NCI-H1092 (cell line): ENCODE data around the gene NUMB.

ENCODE experiments used
- DNase-seq: peaks from one replicate; lab custom pipeline; 2025; lab: John Stamatoyannopoulos, UW

The NUMB gene

DNA sequence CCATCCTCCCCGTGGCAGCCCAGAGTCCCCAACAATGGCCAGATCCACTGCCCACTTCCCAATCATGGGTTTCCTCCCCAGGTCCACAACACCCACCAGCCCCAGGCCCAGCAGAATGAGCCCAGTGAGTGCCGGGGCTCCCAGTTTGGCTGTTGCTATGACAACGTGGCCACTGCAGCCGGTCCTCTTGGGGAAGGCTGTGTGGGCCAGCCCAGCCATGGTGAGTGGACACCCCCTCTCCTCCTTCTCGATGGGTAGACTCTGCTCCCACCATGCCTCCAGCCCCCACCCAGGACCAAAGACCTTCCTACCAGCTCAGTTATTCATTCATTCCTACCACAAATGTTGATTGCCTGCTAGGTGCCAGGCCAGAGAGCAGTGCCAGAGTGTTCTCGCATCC, 197.3 kb downstream of the NUMB start:
- no peak for DNase-seq

DNA sequence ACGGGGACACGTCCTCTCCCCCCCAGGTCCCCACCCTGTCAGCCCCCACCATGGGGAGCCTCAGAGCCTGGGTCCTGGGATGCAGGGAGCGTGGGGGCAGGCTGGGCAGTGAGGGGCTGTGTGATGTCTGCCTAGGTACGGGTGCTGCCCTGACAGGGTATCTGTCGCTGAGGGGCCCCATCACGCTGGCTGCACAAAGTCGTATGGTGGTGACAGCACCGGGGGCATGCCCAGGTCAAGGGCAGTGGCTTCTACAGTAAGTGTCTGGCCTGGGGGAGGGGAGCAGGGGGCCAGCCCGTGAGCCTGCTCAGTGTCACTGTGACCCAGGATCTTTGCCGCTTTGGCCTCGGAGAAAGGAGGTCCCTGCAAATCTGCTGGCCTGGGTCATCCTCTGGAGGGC, 197.8 kb downstream of the NUMB start:
- DNase-seq, result no peak

DNA sequence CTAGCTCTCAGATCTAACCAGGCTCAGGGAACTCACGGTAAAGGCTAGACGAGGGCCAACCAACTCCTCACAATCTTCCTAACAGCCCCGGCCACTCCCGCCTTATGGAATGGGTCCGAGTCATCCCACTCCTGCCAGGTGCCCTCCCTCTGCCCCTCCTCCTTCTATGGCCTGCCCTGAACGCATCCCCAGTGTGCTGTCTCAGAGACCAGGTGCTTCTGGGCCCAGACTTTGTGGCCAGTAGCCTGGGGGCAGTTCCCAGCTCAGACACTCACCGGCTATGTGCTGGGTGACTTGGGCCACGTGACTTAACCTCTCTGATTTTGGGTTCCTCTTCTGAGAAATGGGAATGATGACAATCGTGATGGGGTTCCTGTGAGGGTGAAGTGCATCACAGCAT, 198.5 kb downstream of the NUMB start:
- no peak for DNase-seq

DNA sequence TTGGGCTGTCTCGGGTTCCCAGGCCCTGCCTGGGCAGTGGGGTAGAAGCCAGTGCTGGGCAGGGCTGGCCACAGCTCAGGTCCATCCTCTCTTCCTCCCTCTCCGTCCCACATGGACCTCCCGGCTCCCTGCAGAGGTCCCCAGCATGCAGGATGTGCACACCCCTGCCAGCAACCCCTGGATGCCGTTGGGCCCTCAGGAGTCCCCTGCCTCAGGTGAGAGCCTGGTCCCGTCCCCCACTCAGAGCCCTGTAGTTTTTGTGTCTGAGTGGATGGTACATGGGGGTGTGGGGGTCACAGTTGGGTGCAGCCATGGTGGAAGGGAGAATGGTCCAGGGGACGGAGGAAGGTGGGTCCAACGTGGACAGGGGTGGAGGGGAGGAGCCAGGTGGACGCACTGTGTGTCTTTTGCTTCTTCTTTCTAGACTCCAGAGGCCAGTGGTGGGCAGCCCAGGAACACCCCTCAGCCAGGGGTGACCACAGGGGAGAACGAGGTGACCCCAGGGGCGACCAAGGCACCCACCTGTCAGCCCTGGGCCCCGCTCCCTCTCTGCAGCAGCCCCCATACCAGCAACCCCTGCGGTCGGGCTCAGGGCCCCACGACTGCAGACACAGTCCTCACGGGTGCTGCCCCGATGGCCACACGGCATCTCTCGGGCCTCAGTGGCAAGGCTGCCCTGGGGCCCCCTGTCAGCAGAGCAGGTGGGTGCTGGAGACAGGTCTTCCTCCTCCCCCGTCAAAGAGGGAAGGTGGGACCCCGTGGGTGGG, 199.3 kb downstream of the NUMB start:
- no peak for DNase-seq

DNA sequence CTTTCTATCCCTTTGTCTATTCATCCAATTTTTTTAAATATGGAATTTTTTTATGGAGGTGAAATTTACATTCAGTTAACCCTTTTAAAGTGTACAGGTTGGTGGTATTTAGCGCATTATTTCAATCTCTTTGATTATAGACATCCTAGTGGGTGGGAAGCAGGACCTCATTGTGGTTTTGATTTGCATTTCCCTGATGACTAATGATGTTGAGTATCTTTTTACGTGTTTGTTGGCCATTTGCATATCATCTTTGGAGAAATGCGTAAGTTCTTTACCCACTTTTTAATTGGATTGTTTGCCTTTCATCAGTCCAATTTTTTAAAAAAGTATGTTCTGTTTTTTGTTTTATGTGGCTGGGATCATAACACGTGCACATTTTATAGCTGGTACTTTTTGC, 200.3 kb downstream of the NUMB start:
- no peak for DNase-seq

DNA sequence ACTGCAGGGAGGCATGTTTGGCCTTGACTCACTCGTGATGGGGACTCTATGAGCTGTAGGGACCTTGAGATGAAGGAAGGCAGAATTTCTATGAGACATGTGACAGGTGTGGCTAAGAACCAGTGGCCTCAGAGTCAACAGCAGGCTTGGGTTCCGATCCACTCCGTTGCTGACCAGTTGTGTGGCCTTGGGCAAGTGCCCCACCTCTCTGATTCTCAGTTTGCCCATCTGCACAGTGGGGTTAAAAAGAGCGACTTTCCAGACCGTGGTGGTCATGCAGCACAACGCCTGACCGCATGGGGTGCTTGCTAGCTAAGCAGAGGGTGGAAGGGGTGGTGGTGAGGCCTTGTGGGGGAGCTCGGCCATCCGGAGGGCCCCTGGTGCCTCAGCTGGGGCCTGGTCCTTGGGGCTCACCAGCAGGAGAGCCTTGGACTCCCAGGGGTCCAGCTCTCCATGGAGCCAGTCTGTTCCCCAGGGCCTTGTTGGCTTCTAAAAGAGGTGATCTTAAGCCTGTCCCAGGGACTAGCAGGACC, 202.6 kb downstream of the NUMB start:
- no peak for DNase-seq

DNA sequence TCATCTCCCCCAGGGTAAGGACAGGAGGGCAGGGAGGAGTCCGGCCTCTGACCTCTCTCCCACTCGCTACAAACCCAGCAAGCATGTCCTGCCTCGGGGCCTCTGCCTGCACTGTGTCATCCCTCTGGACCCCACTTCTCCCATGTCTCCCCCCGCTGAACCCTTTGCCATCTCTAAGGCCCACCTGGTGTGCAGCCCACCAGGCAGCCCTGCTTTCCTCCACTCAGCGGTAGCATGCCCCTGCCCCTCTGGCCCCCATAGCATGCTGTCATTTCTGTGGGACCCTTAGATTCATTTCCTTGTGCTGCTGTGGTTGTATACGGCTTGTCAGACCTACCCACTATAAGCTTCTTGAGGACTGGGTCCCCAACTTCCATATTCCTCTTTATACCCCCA, 203.3 kb downstream of the NUMB start:
- no peak for DNase-seq

DNA sequence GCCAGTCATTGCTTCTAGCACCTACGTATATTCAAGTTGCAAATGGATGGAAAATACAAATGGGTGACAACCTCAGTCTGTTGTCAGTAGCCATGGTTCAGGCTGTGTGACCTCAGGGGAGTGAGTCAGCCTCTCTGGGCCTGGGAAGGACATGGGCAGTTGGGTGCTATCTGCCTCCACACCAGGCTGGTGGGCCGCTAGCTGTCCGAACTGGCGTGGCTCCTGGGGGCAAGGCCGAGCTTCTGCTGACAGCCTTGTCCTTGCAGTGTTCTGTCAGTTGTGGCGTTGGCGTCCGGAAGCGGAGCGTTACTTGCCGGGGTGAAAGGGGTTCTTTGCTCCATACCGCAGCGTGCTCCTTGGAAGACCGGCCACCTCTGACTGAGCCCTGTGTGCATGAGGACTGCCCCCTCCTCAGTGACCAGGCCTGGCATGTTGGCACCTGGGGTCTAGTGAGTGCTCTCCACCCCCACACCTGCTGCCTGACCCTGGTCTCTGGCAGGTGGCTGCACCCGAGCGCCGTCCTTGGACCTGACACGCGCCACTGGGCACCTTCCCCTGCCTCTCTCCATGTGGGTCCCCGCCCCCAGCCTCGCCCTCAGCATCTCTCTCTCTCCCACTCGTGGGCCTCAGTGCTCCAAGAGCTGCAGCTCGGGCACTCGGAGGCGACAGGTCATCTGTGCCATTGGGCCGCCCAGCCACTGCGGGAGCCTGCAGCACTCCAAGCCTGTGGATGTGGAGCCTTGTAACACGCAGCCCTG, 203.9 kb downstream of the NUMB start:
- no peak for DNase-seq

DNA sequence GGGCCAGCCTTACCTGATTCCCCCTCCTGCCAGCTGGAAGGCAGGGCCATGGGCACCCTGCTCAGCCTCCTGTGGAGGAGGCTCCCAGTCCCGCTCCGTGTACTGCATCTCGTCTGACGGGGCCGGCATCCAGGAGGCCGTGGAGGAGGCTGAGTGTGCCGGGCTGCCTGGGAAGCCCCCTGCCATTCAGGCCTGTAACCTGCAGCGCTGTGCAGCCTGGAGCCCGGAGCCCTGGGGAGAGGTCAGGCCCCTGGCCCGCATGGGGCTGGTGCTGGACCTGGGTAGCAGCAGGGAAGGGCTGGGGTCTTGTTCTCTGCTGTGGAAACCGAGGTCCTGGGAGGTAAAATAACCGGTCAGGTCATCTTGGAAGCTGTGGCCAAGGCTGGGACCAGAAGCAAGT, 204.6 kb downstream of the NUMB start:
- no peak for DNase-seq

DNA sequence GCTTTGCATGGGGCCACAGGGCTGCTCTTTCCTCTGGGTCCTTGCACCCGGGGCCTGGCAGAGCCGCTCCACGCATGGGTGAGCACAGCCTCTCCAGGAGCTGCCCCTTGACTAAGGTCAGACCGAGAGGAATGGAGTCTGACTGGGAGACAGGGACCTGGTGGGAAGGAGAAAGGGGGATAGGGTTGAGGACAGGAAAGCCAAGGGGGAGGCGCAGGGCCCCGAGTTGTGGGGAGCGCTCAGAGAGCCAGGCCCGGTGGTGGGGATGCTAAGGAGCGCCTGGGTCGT, 205.1 kb downstream of the NUMB start:
- no peak for DNase-seq

DNA sequence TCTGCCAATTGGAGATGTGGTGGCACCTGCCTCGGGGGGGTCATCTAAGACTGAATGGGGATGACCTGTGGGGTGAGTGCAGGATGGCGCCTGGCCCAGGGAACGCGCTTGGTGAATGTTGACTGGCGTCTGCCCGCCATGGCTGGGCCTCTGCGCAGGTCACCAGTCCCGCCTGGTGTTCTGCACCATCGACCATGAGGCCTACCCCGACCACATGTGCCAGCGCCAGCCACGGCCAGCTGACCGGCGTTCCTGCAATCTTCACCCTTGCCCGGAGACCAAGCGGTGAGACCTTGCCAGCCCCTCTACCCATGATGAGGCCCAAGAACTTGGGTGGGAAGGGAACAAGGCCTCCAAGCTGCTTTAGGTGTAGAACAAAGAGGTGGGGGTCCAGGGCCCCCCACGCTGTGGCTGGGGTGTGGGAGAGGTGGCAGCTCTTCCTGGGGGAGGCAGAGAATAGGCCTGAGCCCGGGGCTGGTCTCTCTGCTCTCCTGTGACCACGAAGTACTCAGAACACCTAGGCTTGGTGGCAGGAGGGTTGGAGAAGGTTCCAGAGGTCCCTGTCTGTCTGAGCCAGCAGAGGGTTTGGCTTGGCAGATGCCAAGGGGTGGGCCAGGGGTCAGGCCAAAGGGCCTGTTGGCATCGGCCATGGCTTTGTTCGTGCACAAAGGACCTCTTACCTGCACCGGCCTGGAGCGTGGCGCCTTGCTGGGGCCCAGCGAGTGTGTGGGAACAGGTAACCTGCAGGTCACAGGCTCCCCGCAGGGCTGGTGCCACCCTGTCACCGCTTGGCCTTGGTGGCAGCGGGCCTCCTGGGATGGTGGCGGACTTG, 205.6 kb downstream of the NUMB start:
- DNase-seq, result no peak

DNA sequence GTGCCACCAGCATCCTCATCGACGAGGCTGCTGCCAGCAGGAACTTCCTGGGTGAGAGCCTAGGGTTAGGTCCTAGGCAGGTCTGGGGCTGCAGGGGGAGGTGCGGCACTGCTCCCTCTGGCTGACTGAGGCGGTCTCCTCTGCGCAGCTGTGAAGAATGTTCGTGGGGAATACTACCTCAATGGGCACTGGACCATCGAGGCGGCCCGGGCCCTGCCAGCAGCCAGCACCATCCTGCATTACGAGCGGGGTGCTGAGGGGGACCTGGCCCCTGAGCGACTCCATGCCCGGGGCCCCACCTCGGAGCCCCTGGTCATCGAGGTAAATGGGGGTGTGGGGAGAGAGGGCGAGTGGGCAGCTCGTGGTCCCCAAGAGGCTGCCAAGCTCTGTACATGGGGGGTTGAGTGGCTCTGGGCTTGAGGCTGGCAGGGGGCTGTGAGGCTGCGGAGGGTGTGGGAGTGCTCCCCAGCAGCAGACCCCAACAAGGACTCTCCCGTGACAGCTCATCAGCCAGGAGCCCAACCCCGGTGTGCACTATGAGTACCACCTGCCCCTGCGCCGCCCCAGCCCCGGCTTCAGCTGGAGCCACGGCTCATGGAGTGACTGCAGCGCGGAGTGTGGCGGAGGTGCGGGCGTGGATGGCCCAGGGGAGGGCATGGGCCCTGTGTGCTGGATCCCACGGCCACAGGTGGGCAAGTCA, 206.7 kb downstream of the NUMB start:
- no peak for DNase-seq

DNA sequence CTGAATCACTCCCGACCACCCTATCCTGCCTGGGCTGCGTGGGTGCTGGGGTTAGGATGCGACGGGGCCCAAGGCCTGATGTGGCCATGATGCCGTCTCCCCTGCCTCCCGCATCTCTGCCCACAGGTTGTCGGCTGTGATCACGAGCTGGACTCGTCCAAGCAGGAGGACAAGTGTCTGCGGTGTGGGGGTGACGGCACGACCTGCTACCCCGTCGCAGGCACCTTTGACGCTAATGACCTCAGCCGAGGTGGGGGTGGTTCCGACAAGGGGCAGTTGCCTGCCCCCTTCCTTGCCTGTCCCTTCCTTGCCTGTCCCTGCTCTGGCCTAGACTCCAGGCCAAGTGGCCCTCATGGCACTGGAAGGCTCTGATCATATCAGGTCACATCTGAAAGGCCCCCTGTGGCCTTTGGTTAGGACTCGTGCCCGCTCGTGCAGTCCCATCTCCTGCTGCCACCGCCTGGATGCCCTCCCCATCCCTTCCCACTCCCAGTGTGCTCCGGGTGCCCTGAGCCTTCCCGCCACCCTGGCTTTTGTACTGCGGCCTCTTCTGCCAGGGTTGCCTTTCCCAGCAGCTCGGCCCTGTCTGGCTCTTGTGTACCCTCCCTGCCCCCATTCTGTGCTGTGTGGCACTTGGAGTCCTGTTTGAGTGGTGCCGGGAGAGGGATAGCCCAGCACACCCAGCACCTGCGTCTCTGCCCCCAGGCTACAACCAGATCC, 207.4 kb downstream of the NUMB start:
- no peak for DNase-seq

DNA sequence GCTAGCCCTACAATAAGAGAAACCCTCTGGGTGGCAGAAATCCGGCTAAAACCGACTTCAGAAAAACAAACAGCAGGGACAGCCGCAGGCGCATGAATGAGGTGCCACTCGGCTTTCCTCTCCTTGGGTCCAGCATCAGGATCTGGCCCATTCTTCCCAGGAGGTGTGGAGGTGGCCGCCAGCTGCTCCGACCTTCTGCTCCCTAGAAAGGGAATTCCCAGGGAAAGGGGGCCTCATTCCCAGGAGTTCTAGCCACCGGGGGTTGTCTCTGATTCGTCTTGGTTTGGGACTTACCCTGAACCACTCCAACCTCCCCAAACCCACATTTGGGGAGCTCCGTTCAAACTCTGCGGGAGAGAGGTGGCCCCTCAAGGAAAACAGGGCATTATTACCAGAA, 208.0 kb downstream of the NUMB start:
- DNase-seq, result no peak

DNA sequence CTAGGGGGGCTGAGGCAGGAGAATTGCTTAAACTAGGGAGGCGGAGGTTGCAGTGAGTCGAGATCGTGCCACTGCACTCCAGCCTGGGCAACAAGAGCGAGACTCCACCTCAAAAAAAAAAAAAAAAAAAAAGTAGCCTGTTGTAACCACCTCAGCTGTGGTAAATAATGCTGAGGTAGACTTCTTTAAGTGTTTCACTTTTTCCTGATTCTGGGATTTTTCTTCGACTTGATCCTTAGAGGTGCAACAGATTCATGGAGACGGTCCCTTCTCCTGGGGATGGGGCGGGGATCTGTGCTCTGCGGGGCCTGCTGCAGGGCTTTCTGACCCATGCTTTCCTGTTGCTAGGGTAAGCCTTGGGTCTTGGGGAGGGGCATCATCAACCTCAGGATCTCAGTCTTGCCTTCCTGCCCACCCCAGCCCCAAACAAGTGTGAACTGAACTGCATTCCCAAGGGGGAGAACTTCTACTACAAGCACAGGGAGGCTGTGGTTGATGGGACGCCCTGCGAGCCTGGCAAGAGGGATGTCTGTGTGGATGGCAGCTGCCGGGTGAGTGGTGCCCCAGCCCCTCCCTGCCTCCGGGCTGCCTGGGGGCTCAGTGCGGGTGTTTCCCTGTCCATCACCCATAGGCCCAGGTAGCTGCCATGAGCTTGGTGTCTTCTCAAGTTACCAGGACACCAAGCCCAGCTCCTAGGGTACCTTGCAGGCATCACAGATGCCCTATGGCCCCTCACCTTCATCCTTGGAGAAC, 208.6 kb downstream of the NUMB start:
- no peak for DNase-seq

DNA sequence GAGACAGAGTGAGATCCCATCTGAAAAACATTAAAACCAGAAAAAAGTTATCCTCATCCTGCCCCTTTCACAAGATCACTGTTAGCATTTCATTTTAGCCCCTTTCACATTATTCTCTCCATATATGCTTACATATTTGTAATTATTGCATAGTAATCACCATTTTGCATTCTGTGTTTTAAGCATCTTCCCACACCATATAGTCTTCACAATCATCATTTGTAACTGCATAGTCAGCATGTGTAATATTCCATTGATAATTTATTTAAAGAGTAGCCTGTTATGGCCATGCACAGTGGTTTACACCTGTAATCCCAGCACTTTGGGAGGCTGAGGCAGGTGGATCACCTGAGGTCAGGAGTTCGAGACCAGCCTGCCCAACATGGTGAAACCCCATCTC, 209.2 kb downstream of the NUMB start:
- no peak for DNase-seq

DNA sequence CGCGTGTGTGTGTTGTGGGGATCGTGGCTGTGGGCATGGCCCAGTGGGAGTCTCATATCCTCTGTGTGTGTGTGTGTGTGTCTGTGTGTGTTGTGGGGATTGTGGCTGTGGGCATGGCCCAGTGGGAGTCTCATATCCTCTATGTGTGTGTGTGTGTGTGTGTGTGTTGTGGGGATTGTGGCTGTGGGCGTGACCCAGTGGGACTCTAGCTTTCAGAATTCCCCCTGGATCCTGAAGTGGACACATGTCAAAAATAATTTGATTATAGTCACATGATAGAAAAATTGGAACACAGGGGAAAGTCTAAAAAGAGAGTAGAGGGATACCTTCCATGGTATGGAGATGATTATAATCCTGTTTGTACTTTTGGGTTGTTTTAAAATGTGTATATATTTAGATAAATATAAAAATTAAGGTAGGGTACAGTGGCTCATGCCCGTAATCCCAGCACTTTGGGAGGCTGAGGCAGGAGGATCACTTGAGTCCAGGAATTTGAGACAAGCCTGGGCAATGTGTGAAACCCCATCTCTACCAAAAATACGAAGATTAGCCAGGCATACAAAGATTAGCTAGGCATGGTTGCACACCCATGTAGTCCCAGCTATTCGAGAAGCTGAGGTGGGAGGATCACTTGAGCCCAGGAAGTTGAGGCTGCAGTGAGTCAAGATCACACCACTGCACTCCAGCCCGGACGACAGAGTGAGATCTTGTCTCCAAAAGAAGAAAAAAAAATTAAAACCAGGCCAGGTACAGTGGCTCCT, 210.1 kb downstream of the NUMB start:
- DNase-seq, result no peak

DNA sequence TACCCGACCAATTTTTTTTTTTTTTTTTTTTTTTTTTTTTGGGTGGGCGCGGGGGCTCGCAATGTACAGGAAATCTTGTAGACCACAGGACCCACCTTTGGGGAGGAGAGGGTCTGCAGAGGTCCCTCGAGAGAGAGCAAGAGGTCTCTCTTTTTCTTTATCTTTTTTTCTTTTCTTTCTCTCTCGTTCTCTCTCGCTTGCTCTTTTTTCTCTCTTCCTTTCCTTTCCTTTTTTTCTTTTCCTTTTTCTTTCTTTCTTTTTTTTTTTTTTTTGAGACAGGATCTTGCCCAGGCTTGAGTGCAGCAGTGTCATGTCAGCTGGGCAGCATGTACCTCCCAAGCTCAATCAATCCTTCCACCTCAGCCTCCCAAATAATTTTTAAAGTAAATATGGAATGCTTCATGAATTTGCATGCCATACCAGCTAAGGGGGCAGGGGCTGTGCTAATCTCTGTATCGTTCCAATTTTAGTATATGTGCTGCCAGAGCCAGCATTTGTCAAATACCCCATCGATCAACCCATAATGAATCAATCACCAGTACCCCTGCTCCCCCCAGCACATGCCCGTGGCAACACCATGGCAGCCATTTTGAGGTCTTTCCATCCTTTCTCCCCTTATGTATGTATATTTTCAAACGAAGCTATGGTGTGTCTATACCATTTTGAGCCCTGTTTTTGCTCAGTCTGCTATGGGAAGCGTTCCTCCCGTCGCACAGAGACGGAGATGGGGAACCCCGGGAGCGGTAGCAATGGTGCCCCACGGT, 211.8 kb downstream of the NUMB start:
- no peak for DNase-seq
